Gastroesophageal sphincter (tissue), 4 donors: Measurements from ENCODE around the gene KDM5A. TPM values are rescaled to one million over a fixed set of nuclear protein-coding genes. Genes with fewer than 3 reads are reported as not detected.

ENCODE experiments used
- ATAC-seq: fragments of 150-250 bp; one replicate; pipeline ENCODE4 v1.9.1; 2016; ENCODE audit warnings: mild to moderate bottlenecking, moderate library complexity
- H3K27ac ChIP-seq, 4 donors: fragments of 200-600 bp; sonication (generic) in 3 of 4; 1 replicate in 3 of 4; 2 replicates in 1 of 4; pipeline ENCODE4 v1.5.1; 2016 to 2019
- H3K27me3 ChIP-seq: fragments of 200-600 bp; sonication (generic); one replicate; pipeline ENCODE4 v1.5.1; 2019
- H3K36me3 ChIP-seq, 2 donors: fragments of 200-600 bp; sonication (generic); one replicate each; pipeline ENCODE4 v1.5.1; 2019; ENCODE audit warnings: control low read depth in 1 of 2
- H3K4me1 ChIP-seq, 3 donors: fragments of 200-600 bp; sonication (generic); 1 replicate in 2 of 3; 2 replicates in 1 of 3; pipeline ENCODE4 v1.5.1; 2016 to 2019; ENCODE audit warnings: control low read depth in 2 of 3
- H3K4me3 ChIP-seq, 2 donors: fragments of 200-600 bp; sonication (generic); one replicate each; pipeline ENCODE4 v1.5.1; 2019; ENCODE audit warnings: mild to moderate bottlenecking in 1 of 2, moderate library complexity in 1 of 2
- H3K9me3 ChIP-seq, 3 donors: fragments of 200-600 bp; sonication (generic); one replicate each; pipeline ENCODE4 v1.5.1; 2017 to 2019; ENCODE audit warnings: control low read depth in 2 of 3
- CTCF ChIP-seq, 4 experiments: fragments of 200-600 bp in 2 of 4; fragments of 450-650 bp in 2 of 4; sonication (generic) in 1 of 4; IDR thresholded peaks; one replicate each; pipeline ENCODE4 v1.5.1; 2017 to 2019; ENCODE audit warnings: antibody characterized with exemption in 4 of 4, mild to moderate bottlenecking in 2 of 4, moderate library complexity in 2 of 4
- EP300 ChIP-seq: sonication (generic); formaldehyde crosslinking; IDR thresholded peaks from one replicate; pipeline ENCODE4 v1.6.1; 2017; ENCODE audit warnings: antibody characterized with exemption, mild to moderate bottlenecking
- POLR2A ChIP-seq, 2 donors: fragments of 450-650 bp; IDR thresholded peaks; one replicate each; pipeline ENCODE4 v1.6.1; 2017; ENCODE audit warnings: antibody characterized with exemption in 2 of 2, mild to moderate bottlenecking in 2 of 2, moderate library complexity in 1 of 2
- POLR2AphosphoS5 ChIP-seq: sonication (generic); formaldehyde crosslinking; IDR thresholded peaks from one replicate; pipeline ENCODE4 v1.6.1; 2017; ENCODE audit warnings: antibody characterized with exemption
- WGBS, 2 donors: methylation state at CpG; one replicate each; pipeline ENCODE4 v1.1.5; 2018; ENCODE audit warnings: low coverage in 1 of 2; 5-methylcytosine and 5-hydroxymethylcytosine counted together
- total RNA-seq, 4 donors: library from RNA; depleted of rRNA; stranded (reverse); fragments of >200 nt; gene quantifications; one replicate each; pipeline ENCODE4 v1.1.0, GENCODE V29; 2016

Gene KDM5A
- total RNA-seq, 4 donors from 2014 or later, result 39.3 to 87.9 (median 44.3) TPM

- TF ChIP-seq CTCF (IDR thresholded peaks at IDR 0.05) (no peak), POLR2A (IDR thresholded peaks at IDR 0.05) (no peak), EP300 (no peak), POLR2AphosphoS5 (no peak)
- no peaks in the 10 kb centered on the region for H3K4me1 ChIP-seq
- ATAC-seq, result no peak
- no peak overlapping the region for H3K4me3 ChIP-seq
- H3K36me3 ChIP-seq, result peaks cover 6 to 90% of the 10 kb centered on the region in 2 donors
- no peaks in the 10 kb centered on the region for H3K27me3 ChIP-seq
- H3K9me3 ChIP-seq, result peaks cover 0 to 6% (median 0%) of the 10 kb centered on the region in 3 donors
- no peak overlapping the region for H3K27ac ChIP-seq
- 67 to 100% methylated on average over 1 of the region's 1 CpG for WGBS, 2 donors
Observed at GRCh38 chr12:295132-295531, 94.0 kb downstream of the KDM5A start.

GRCh38 chr12:293199-293598 lies 95.9 kb downstream of the KDM5A start:
- no peaks in the 10 kb centered on the region for H3K9me3 ChIP-seq
- no peak for ATAC-seq
- H3K4me1 ChIP-seq, result no peaks in the 10 kb centered on the region
- WGBS, 2 donors, result 68 to 89% methylated on average over 4 to 5 of the region's 5 CpGs
- no peak overlapping the region for H3K27ac ChIP-seq
- peaks cover 6 to 83% of the 10 kb centered on the region in 2 donors for H3K36me3 ChIP-seq
- H3K4me3 ChIP-seq, result no peak overlapping the region
- no peaks in the 10 kb centered on the region for H3K27me3 ChIP-seq
- no peak for TF ChIP-seq POLR2A (IDR thresholded peaks at IDR 0.05)
- TF ChIP-seq EP300, result no peak
- no peak for TF ChIP-seq POLR2AphosphoS5
- no peak for TF ChIP-seq CTCF (IDR thresholded peaks at IDR 0.05)

- no peak for ATAC-seq
Observed at GRCh38 chr12:292186-292585, 96.9 kb downstream of the KDM5A start.

GRCh38 chr12:291153-291723 lies 97.9 kb downstream of the KDM5A start:
- Histone ChIP-seq H3K27ac (no peak overlapping the region), H3K9me3 (no peaks in the 10 kb centered on the region), H3K27me3 (no peaks in the 10 kb centered on the region), H3K36me3 (peaks cover 6 to 75% of the 10 kb centered on the region in 2 donors), H3K4me3 (no peak overlapping the region), H3K4me1 (no peaks in the 10 kb centered on the region)
- WGBS, 2 donors, result 50 to 59% methylated on average over 1 of the region's 1 CpG
- no peak for ATAC-seq
- TF ChIP-seq CTCF (IDR thresholded peaks at IDR 0.05) (no peak), EP300 (no peak), POLR2AphosphoS5 (no peak), POLR2A (IDR thresholded peaks at IDR 0.05) (no peak)

More at GRCh38 chr12:292186-292585, 96.9 kb downstream of the KDM5A start:
- Histone ChIP-seq H3K4me1 (no peaks in the 10 kb centered on the region), H3K9me3 (no peaks in the 10 kb centered on the region), H3K27ac (no peak overlapping the region), H3K36me3 (peaks cover 6 to 79% of the 10 kb centered on the region in 2 donors), H3K4me3 (no peak overlapping the region), H3K27me3 (no peaks in the 10 kb centered on the region)
- WGBS, 2 donors, result 80 to 88% methylated on average over 1 of the region's 1 CpG
- TF ChIP-seq POLR2AphosphoS5 (no peak), EP300 (no peak), POLR2A (IDR thresholded peaks at IDR 0.05) (no peak), CTCF (IDR thresholded peaks at IDR 0.05) (no peak)

- Histone ChIP-seq H3K27me3 (no peaks in the 10 kb centered on the region), H3K36me3 (peaks cover 9 to 74% of the 10 kb centered on the region in 2 donors), H3K4me3 (no peak overlapping the region), H3K4me1 (no peaks in the 10 kb centered on the region), H3K27ac (no peak overlapping the region), H3K9me3 (no peaks in the 10 kb centered on the region)
- 54 to 76% methylated on average over 4 to 5 of the region's 5 CpGs for WGBS, 2 donors
- ATAC-seq, result no peak
- TF ChIP-seq EP300 (no peak), POLR2A (IDR thresholded peaks at IDR 0.05) (no peak), CTCF (IDR thresholded peaks at IDR 0.05) (no peak), POLR2AphosphoS5 (no peak)
Observed at GRCh38 chr12:288687-289086, 100.4 kb downstream of the KDM5A start.
